K562 (cell line): ENCODE measurements around the gene CAVIN1. TPM values are rescaled to one million over a fixed set of nuclear protein-coding genes. Genes with fewer than 3 reads are reported as not detected.

ENCODE experiments used
- CREM ChIP-seq: IDR thresholded peaks from 2 replicates; pipeline ENCODE4 v1.6.1; 2014; ENCODE audit warnings: antibody characterized with exemption, low read depth
- CXXC5 ChIP-seq: fragments of 250-450 bp; sonication (Bioruptor Pico); IDR thresholded peaks from 2 replicates; pipeline ENCODE4 v1.8.0; 2022; ENCODE audit warnings: inconsistent platforms, mild to moderate bottlenecking, moderate library complexity
- FOXJ2 ChIP-seq: fragments of 200-800 bp; sonication (Bioruptor generic); IDR thresholded peaks from 2 replicates; pipeline ENCODE4 v1.6.1; 2016; ENCODE audit warnings: missing genetic modification characterization, missing compliant biosample characterization
- HIVEP1 ChIP-seq: fragments of 250-450 bp; sonication (Bioruptor Pico); IDR thresholded peaks from 2 replicates; pipeline ENCODE4 v1.4.0; 2020; ENCODE audit warnings: mild to moderate bottlenecking
- NFATC3 ChIP-seq: fragments of 450-650 bp; IDR thresholded peaks from 2 replicates; pipeline ENCODE4 v1.6.1; 2017; ENCODE audit warnings: mild to moderate bottlenecking
- PRDM10 ChIP-seq: fragments of 450-650 bp; IDR thresholded peaks from 2 replicates; pipeline ENCODE4 v1.6.1; 2018; ENCODE audit not compliant: partially characterized antibody
- PRMT5 ChIP-seq: sonication (generic); formaldehyde crosslinking; IDR thresholded peaks from 2 replicates; pipeline ENCODE4 v1.5.0; 2020; ENCODE audit warnings: missing genetic modification reagents
- SNIP1 ChIP-seq: fragments of 450-650 bp; IDR thresholded peaks from 2 replicates; pipeline ENCODE4 v1.7.1; 2017; ENCODE audit warnings: low read depth, mild to moderate bottlenecking
- SRSF1 ChIP-seq: fragments of 200-400 bp; formaldehyde crosslinking; IDR thresholded peaks from 2 replicates; pipeline ENCODE4 v1.6.1; 2017; ENCODE audit warnings: mild to moderate bottlenecking, low read depth, low read length, moderate library complexity
- STAT5B ChIP-seq: fragments of 250-450 bp; sonication (Bioruptor Pico); IDR thresholded peaks from 2 replicates; pipeline ENCODE4 v1.8.0; 2021; ENCODE audit warnings: mild to moderate bottlenecking, inconsistent platforms
- TBL1XR1 ChIP-seq, 2 experiments: IDR thresholded peaks; 2 replicates each; pipeline ENCODE4 v1.6.1; 2012; ENCODE audit warnings: improper control_type of control experiment in 2 of 2, low read length in 2 of 2, mild to moderate bottlenecking in 1 of 2
- TBP ChIP-seq: optimal IDR thresholded peaks from 2 replicates; pipeline ENCODE3; 2011; ENCODE audit warnings: low read depth, low read length, improper control_type of control experiment
- ZFX ChIP-seq: sonication (generic); formaldehyde crosslinking; IDR thresholded peaks from 2 replicates; pipeline ENCODE4 v1.8.0; 2022; ENCODE audit warnings: mild to moderate bottlenecking, missing genetic modification reagents, moderate library complexity
- ZNF175 ChIP-seq: fragments of 200-800 bp; sonication (Bioruptor generic); IDR thresholded peaks from 2 replicates; pipeline ENCODE4 v1.6.1; 2016; ENCODE audit warnings: low read depth, mild to moderate bottlenecking, missing genetic modification characterization, missing compliant biosample characterization
- ZNF707 ChIP-seq: fragments of 250-450 bp; sonication (Bioruptor Pico); conservative IDR thresholded peaks from 2 replicates; pipeline ENCODE4 v1.8.0; 2022; ENCODE audit warnings: inconsistent platforms, mild to moderate bottlenecking, moderate library complexity
- polyA plus RNA-seq, 8 experiments: library from polyadenylated mRNA; depleted of rRNA in 4 of 8; stranded (reverse) in 5 of 8; unstranded in 3 of 8; fragments of >200 nt; fragmentation: Nextera tagmentation in 2 of 8; fragmentation: Illumina TruSeq in 1 of 8; extraction: Ambion mirVana in 2 of 8; extraction: Trizol in 1 of 8; gene quantifications; 2 replicates each; pipeline versions ENCODE4 v1.2.1 to v1.2.3, GENCODE V29; 2011 to 2014; ENCODE audit warnings: inconsistent platforms in 1 of 8, missing spikeins in 1 of 8
- total RNA-seq, 7 experiments: library from RNA; depleted of rRNA in 6 of 7; stranded (reverse); fragments of >200 nt in 6 of 7; fragmentation: Illumina TruSeq in 2 of 7; extraction: Trizol in 2 of 7; gene quantifications; 2 replicates each; pipeline versions ENCODE4 v1.2.1 to v1.2.3, GENCODE V29; 2011 to 2021; ENCODE audit warnings: low replicate concordance in 1 of 7
- TF ChIP-seq, protein P1 (sequence below): fragments of 200-800 bp; sonication (Bioruptor generic); IDR thresholded peaks from 2 replicates; pipeline ENCODE4 v1.6.1; 2017; ENCODE audit warnings: missing genetic modification characterization, missing compliant biosample characterization
- TF ChIP-seq, protein P2 (sequence below): sonication (generic); formaldehyde crosslinking; IDR thresholded peaks from 2 replicates; pipeline ENCODE4 v1.8.0; 2022; ENCODE audit warnings: mild to moderate bottlenecking, missing genetic modification reagents, borderline replicate concordance
- TF ChIP-seq, protein P3 (sequence below): fragments of 150-350 bp; conservative IDR thresholded peaks from 2 replicates; pipeline ENCODE4 v1.6.1; 2014; ENCODE audit warnings: low read length

Gene CAVIN1
- total and polyA plus RNA-seq, 9 of the 15 experiments (the other 6 are each of a cell fraction or from before 2014, with no cell fraction given) = 6.8 to 162 (median 74.5) TPM

- TF ChIP-seq, protein P1, sequence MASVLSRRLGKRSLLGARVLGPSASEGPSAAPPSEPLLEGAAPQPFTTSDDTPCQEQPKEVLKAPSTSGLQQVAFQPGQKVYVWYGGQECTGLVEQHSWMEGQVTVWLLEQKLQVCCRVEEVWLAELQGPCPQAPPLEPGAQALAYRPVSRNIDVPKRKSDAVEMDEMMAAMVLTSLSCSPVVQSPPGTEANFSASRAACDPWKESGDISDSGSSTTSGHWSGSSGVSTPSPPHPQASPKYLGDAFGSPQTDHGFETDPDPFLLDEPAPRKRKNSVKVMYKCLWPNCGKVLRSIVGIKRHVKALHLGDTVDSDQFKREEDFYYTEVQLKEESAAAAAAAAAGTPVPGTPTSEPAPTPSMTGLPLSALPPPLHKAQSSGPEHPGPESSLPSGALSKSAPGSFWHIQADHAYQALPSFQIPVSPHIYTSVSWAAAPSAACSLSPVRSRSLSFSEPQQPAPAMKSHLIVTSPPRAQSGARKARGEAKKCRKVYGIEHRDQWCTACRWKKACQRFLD = peak; percentile 57
- no peak for TF ChIP-seq SNIP1
- no peak for TF ChIP-seq HIVEP1 (CRISPR knock-in tag)
- peak; percentile 16 to 63; a peak in 3 of 4 replicates for TF ChIP-seq TBL1XR1 (IDR thresholded peaks at IDR 0.05; ENCODE audit: low read length in 2 of 2)
- no peak for TF ChIP-seq PRMT5 (CRISPR knock-in tag)
- peak; percentile 100 for TF ChIP-seq SRSF1
- no peak for TF ChIP-seq ZFX (CRISPR knock-in tag)
- peak; percentile 93 for TF ChIP-seq CXXC5
- TF ChIP-seq STAT5B (CRISPR knock-in tag) = no peak
- TF ChIP-seq, protein P2, sequence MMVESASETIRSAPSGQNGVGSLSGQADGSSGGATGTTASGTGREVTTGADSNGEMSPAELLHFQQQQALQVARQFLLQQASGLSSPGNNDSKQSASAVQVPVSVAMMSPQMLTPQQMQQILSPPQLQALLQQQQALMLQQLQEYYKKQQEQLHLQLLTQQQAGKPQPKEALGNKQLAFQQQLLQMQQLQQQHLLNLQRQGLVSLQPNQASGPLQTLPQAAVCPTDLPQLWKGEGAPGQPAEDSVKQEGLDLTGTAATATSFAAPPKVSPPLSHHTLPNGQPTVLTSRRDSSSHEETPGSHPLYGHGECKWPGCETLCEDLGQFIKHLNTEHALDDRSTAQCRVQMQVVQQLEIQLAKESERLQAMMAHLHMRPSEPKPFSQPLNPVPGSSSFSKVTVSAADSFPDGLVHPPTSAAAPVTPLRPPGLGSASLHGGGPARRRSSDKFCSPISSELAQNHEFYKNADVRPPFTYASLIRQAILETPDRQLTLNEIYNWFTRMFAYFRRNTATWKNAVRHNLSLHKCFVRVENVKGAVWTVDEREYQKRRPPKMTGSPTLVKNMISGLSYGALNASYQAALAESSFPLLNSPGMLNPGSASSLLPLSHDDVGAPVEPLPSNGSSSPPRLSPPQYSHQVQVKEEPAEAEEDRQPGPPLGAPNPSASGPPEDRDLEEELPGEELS (CRISPR knock-in tag) = 0 out of 2 replicates have a peak, but pooled peaks have one; percentile 9
- TF ChIP-seq FOXJ2 (tag) = peak; percentile 70; the same call in 1 of the 2 replicates
- peak; percentile 52 for TF ChIP-seq PRDM10
- TF ChIP-seq TBP = peak; percentile 85
- no peak for TF ChIP-seq NFATC3
- 0 out of 2 replicates have a peak, but pooled peaks have one; percentile 52 for TF ChIP-seq ZNF175 (CRISPR knock-in tag)
- TF ChIP-seq ZNF707 = no peak
- TF ChIP-seq, protein P3, sequence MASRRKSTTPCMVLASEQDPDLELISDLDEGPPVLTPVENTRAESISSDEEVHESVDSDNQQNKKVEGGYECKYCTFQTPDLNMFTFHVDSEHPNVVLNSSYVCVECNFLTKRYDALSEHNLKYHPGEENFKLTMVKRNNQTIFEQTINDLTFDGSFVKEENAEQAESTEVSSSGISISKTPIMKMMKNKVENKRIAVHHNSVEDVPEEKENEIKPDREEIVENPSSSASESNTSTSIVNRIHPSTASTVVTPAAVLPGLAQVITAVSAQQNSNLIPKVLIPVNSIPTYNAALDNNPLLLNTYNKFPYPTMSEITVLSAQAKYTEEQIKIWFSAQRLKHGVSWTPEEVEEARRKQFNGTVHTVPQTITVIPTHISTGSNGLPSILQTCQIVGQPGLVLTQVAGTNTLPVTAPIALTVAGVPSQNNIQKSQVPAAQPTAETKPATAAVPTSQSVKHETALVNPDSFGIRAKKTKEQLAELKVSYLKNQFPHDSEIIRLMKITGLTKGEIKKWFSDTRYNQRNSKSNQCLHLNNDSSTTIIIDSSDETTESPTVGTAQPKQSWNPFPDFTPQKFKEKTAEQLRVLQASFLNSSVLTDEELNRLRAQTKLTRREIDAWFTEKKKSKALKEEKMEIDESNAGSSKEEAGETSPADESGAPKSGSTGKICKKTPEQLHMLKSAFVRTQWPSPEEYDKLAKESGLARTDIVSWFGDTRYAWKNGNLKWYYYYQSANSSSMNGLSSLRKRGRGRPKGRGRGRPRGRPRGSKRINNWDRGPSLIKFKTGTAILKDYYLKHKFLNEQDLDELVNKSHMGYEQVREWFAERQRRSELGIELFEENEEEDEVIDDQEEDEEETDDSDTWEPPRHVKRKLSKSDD = 0 out of 2 replicates have a peak, but pooled peaks have one; percentile 27
- peak; percentile 96 for TF ChIP-seq CREM
Measured at GRCh38 chr17:42388381-42389134, 34.5 kb downstream of the CAVIN1 start, which contains the start of gene STAT3 (continued).
